Measurements from ENCODE around the gene HES7.
A peak's percentile ranks its signal among the peaks of the same experiment; 100 is the strongest.
"Not testable (repeated sequence)": the region's sequence is repeated elsewhere in the genome, so short reads cannot be mapped to it uniquely, and the experiment has no call there.

HES7 gene

DNA sequence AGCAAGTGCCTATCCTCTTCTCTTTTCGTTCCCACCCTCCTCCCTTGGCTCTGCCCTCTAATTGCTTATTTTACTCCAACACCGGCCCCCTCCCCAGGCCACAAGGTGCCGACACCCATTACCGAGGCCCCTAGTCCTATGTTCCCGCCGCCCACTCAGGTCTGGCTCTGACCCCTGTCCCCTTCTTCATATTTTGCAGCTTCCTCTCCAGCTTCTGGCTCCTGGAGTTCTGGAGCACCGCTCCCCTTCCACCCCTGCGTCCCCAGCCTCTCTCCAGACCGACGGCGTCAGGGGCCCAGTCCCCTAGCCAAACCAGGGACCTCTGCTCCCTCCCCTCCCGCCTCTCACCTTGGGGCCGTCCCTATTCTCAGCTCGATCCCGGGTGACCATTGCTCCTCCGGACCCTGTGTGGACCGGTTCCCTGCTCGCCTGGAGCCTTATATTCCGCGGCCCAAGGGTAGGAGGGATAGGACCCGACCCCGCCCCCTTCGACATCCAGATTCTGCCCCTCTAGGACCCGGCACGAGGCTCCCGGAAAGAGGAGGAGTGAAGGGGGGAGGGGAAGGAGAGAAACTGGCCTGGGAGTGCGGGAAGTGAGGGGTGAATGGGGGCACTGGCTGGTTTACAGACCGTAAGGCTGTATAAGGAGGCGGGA lies at the start of gene HES7:
HES7 (minus strand) TSS at position 412 of the 655 bp plus-strand sequence; CDS start at position 390, 22 bp downstream.
- DNase-seq = no peak

GRCh38 chr17:8173056-8173870 lies 49.4 kb upstream of the HES7 start:
- peak; percentile 98 for DNase-seq

GRCh38 chr17:8170186-8170585 lies 46.3 kb upstream of the HES7 start:
- DNase-seq = not testable (repeated sequence)

DNA sequence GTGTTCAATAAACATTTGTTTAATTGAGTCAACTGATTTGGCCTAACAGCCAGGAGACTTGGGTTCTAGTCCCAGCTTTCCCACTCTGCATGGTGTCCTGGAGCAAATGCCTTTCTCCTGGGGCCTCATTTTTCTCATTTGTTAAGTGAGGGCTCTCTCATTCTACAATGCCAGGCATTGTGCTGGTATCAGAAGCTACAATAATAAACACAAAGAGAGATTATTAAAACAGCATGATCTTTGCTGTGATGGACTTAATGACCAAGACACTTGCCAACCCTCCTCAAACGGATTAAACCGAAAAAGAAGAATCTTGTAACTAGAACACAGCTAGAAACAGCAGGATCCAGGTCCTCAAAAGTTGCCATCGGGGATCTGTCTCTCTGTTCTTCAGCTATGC lies 43.6 kb upstream of the HES7 start:
- DNase-seq = no peak

- no peak for DNase-seq
Measured at GRCh38 chr17:8166731-8167130, 42.8 kb upstream of the HES7 start.

DNA sequence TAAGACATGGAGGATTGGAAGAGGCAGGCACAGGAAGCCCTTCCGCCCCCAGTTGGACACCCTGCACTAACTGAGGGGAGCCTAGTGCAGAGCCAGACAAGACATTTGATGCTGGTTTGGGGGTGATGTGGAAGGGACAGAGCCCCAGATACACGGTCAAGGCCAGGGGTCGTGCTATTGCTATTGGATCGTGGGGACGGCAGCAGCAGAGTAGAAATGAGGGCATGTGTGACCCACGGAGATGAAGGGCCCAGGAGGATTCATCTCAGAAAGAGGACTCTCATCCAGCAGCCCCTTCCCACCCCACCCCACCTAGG lies 40.9 kb upstream of the HES7 start:
- DNase-seq = no peak

DNA sequence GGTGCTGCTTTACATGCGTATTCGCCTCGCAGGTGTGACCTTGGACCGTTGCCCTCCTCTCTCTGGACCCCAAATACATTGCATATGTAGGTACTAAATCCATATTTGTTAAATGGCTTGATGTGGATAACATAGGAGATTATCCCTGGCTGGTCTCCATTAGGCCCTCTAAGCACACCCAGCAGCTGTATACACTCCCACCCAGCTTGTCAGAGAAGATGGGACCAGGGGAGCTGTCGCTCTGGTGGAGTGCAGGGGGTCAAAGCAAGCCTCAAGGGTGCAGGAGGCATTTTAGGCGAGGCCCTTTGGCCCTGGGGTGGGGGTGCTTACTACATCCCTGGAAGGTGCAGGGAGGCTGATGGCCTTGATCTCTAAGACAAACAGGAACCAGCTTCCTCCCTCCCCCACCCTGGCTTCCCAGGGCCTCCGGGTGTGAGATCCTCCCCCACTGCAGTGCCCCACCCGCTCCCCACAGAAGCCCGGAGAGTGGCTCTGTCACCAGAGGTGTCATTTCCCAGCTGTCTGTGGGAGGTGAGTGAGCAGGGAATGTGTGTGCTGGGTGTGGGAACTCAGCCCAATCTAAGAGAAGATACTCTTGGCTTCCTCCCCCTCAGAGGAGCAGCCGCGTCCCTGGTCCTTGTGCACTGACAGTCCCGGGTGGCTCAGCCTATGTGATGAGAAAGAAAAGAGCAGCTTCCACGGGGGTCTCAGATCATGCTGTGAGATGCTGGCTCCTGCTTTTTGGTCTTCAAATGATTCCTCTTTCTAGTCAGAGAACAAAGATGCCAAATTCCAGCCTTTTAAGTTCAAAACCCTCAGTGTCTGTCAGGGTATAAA lies 40.3 kb upstream of the HES7 start:
- DNase-seq = no peak

DNA sequence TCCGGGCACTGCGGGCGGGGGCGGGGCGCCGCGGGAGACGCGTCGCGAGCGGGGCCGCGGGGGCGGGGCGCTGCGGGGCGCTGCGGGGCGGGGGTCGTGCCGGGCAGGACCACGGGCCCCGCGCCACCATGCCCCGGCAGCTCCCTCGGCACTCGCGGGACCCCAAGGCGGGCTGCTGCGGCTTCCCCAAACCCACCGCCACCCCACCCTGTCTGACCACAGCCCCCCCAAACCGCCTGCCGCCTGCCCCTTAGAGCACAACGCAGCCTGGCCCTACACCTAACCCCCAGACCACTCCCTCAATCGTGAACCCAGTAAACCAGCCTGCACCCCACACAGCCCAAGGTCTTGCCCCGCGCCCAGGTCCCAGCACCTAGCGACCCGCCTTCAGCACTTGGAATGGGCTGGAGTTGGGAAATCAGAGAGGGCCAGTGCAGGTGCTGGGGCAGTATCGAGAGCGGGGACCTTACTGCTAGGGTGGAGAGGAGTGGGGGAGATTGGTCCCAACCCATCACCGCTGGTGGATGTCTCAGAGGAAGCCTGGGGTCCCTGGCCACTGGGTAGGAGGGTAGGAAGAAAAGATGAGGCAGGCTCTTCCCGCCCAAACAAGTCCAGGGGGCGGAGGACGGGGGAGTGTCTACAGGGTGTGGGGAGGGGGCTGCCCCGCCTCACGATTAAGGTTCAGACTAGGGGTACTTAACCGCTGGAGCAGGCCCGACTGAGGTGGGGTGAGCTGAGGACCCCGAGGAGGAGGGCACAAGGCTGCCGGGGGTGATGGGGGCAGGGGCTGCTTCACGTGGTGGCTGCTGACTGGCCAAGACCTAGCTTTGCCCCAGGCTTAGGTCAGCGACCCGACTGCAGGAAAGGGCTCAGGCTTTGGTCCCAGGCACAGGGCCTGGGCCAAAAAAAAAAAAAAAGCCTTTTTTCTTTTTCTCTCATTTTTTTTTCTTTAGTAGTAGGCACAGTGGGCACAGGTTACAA lies 39.4 kb upstream of the HES7 start:
- DNase-seq = no peak

DNA sequence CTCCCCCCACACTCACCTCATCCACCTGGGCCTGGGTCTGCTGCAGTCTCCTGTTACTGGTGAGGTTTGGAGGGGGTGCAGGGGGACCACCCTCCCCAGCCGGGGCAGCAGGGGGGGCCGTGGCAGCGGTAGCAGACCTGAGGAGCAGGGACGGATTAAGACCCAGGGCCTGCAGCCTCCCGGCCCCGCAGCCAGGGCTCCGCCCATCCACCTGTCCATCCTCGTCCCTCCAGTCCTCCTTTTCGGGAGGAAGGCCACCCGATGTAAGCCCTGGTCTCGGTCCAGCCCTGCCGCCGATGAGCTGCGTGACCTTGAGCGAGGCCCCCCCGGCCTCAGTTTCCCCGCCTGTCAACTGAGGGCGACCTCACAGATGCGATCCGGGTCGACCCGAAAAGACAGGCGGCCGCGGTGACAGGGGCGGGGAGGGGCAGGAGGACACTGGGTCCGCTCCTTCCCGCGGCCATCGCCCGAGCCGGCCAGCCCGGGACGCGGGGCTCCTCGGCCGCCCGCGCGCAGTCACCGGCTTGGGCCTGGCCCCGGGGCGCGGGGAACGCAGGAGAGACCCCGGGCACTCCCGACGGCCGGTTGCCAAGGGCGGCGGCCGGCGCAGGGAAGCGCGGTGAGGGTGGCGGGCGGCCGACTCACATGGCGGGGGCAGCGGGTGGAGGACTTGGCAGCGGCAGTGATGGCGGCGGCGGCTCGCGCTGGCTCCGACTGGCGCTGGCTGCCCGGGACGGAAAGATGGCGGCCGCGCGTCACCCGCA lies 38.5 kb upstream of the HES7 start, which contains the start of gene VAMP2:
VAMP2 (minus strand) TSS at position 716 of the 764 bp plus-strand sequence; CDS start at position 647, 69 bp downstream.
- DNase-seq = no peak

DNA sequence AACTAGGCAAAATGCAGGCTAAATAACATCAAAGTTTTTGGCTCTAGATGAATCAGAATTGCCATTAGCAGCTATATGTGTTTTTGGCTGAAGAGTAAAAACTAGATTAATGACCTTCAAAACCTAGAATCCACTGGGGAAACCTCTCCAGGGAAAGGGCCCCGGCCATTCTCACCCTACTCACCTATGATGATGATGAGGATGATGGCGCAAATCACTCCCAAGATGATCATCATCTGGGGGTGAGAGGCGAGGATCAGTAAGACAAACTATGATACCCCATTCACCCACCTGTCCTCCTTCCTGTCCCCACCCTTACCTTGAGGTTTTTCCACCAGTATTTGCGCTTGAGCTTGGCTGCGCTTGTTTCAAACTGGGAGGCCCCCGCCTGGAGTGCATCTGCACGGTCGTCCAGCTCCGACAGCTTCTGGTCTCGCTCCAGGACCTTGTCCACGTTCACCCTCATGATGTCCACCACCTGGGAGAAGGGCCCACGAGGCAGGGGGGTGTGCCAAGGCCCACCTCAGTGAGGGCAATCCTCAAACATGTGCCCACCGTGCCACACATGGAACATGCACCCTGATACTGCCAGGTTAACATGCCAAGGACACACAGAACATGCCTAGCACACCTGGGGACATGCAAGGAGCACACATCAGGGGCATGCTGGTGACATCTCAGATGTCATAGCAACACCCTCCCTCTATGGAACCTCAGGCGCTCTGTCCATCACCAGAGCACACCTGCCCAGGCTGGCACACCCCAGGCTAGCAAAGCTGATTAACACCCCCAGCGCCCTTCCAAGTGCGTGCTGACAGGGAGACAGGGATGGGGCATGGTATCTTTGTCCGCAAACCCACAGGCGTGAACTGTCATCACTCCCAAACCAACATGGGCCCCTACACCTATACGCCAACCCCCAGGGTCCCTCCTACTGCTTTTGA lies 37.7 kb upstream of the HES7 start:
- no peak for DNase-seq

- DNase-seq = no peak
Measured at GRCh38 chr17:8160741-8161221, 36.9 kb upstream of the HES7 start.

GRCh38 chr17:8160224-8160577 lies 36.3 kb upstream of the HES7 start:
- no peak for DNase-seq

GRCh38 chr17:8159459-8160223 lies 35.7 kb upstream of the HES7 start:
- no peak for DNase-seq

GRCh38 chr17:8159032-8159400 lies 35.1 kb upstream of the HES7 start:
- no peak for DNase-seq

GRCh38 chr17:8158267-8159031 lies 34.5 kb upstream of the HES7 start:
- DNase-seq = peak; percentile 39

- DNase-seq = peak; percentile 97
Measured at GRCh38 chr17:8156246-8156992, 32.5 kb upstream of the HES7 start.

DNA sequence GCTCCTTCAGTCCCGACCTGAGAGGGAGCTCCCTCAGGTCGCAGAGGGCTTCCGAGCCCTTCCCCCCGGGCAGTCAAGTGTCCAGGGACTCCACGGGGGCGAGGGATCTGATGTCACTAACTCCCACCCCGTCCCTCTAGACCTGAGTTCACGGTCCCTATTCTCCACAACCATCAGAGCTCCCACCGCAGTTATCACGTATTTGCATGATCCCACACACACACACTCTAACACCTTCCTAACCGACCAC lies 32.0 kb upstream of the HES7 start:
- no peak for DNase-seq
